Ovary (tissue), 3 donors: ENCODE measurements around the gene DMRTC2.

Source experiments
- EP300 ChIP-seq: sonication (generic); formaldehyde crosslinking; IDR thresholded peaks from one replicate; pipeline ENCODE4 v1.6.1; 2017; ENCODE audit warnings: antibody characterized with exemption
- POLR2A ChIP-seq: fragments of 450-650 bp; IDR thresholded peaks from one replicate; pipeline ENCODE4 v1.6.1; 2017; ENCODE audit warnings: antibody characterized with exemption, mild to moderate bottlenecking, moderate library complexity
- TF ChIP-seq, protein P1 (sequence below), 3 donors: fragments of 450-650 bp in 2 of 3; fragments of 200-600 bp in 1 of 3; IDR thresholded peaks; one replicate each; pipeline versions ENCODE4 v1.5.1 to v1.8.0; 2016 to 2022; ENCODE audit warnings: antibody characterized with exemption in 3 of 3, mild to moderate bottlenecking in 1 of 3
- donor health status: DM: no; HTN: no; CAD: no.

DNA sequence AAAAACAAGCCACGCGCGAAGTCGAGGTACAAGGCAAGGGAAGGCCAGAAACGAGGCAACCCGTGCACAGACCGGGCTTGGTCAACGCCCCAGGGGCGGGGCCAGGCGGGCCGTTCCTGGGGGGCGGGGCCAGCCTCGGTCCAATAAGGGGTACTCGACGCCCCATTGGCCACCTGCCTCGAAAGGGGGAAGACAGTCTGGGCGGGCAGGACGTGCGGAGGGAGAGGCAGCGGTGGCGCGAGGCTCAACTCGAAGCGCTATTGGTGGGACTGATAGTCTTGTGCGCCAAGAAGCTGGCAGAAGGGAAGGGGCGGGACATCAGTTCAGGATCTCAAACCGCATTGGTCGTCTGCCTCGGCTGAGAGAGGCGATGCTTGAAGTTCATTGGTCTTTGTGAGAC, 241 bp upstream of the DMRTC2 start, which contains the start of gene LYPD4:
- TF ChIP-seq, protein P1, sequence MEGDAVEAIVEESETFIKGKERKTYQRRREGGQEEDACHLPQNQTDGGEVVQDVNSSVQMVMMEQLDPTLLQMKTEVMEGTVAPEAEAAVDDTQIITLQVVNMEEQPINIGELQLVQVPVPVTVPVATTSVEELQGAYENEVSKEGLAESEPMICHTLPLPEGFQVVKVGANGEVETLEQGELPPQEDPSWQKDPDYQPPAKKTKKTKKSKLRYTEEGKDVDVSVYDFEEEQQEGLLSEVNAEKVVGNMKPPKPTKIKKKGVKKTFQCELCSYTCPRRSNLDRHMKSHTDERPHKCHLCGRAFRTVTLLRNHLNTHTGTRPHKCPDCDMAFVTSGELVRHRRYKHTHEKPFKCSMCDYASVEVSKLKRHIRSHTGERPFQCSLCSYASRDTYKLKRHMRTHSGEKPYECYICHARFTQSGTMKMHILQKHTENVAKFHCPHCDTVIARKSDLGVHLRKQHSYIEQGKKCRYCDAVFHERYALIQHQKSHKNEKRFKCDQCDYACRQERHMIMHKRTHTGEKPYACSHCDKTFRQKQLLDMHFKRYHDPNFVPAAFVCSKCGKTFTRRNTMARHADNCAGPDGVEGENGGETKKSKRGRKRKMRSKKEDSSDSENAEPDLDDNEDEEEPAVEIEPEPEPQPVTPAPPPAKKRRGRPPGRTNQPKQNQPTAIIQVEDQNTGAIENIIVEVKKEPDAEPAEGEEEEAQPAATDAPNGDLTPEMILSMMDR (IDR thresholded peaks at IDR 0.05) = no peak
- no peak for TF ChIP-seq POLR2A
- no peak for TF ChIP-seq EP300
